ENCODE data around the gene HYDIN.

Gene HYDIN

DNA sequence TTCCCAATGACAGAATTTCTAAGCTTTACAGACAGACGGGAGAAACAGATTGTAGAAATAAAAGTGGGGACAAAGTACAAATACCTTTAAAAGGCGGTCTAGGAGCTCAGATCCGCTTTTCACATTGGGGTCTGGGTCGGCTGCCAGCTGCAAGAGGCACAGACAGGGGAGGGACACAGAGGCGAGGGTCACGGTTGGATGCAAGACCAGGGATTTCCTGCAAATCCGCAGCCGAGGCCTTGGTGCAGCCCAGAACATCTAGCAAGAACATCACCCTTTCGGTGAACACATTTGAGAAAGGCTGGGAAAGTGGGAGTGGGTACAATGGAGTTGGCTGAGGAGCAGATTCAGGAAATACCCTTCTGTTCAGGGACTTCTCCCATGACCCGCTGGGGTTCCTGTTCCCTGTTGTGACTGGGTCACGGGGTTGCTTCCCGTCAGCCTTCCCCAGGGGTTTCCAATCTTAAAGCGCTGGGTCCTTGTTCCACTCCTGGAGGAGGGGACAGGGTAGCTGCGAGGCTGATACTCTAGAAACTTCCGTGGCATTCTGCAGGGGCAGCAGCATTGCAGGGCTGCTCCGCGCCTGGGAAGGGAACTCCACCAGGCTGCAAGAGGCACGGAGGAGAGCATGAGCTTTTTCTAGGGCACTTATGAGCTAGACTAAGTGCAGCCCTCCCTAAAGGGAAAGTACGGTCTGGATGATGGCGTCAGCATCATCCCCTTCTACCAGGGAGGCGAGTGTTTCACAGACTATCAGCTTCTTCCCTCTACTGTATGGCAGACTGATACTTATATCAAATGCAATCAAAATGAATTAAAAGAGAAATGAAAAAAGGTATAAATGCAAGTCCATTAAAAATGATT lies 445.6 kb downstream of the HYDIN start:
- intact Hi-C loops (cut with DNase I; ENCODE audit: low total_unique reads) = no loop called here
- DNase-seq = no peak
- H3K4me3 ChIP-seq = no peak overlapping the region
- TF ChIP-seq, protein P1, sequence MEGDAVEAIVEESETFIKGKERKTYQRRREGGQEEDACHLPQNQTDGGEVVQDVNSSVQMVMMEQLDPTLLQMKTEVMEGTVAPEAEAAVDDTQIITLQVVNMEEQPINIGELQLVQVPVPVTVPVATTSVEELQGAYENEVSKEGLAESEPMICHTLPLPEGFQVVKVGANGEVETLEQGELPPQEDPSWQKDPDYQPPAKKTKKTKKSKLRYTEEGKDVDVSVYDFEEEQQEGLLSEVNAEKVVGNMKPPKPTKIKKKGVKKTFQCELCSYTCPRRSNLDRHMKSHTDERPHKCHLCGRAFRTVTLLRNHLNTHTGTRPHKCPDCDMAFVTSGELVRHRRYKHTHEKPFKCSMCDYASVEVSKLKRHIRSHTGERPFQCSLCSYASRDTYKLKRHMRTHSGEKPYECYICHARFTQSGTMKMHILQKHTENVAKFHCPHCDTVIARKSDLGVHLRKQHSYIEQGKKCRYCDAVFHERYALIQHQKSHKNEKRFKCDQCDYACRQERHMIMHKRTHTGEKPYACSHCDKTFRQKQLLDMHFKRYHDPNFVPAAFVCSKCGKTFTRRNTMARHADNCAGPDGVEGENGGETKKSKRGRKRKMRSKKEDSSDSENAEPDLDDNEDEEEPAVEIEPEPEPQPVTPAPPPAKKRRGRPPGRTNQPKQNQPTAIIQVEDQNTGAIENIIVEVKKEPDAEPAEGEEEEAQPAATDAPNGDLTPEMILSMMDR (IDR thresholded peaks at IDR 0.05) = no peak
- peaks cover 53 to 64% (median 62%) of the 10 kb centered on the region in 3 donors for H3K36me3 ChIP-seq
- H3K27me3 ChIP-seq = no peaks in the 10 kb centered on the region
- no peak overlapping the region for H3K27ac ChIP-seq
- H3K4me1 ChIP-seq = peaks cover 0 to 6% (median 0%) of the 10 kb centered on the region in 4 donors
- no peaks in the 10 kb centered on the region for H3K9me3 ChIP-seq

DNA sequence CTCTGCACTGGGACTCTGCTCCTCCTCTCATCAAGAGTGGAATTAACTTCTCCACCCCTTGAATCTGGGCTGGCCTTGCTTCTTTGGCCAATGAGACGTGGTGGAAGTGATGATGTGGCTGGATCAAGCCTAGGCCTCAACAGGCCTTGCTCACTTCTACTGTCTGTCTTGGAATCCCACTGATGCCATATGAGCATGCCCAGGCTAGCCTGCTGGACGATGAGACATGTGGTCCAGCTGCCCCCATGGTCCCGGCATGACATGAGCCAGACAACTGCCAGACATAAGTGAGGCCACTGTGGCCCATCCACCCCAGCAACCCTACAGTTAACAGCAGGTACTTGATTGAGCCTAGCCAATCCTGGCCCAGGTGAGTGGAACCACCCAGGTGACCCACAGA lies 448.3 kb downstream of the HYDIN start:
- H3K9me3 ChIP-seq = no peaks in the 10 kb centered on the region
- intact Hi-C loops (cut with DNase I; ENCODE audit: low total_unique reads) = no loop called here
- H3K27ac ChIP-seq = no peak overlapping the region
- TF ChIP-seq, protein P1 (IDR thresholded peaks at IDR 0.05) = no peak
- H3K4me1 ChIP-seq = peaks cover 0 to 6% (median 0%) of the 10 kb centered on the region in 4 donors
- no peak overlapping the region for H3K4me3 ChIP-seq
- DNase-seq = no peak
- H3K36me3 ChIP-seq = peaks cover 57 to 75% (median 67%) of the 10 kb centered on the region in 3 donors
- no peaks in the 10 kb centered on the region for H3K27me3 ChIP-seq

DNA sequence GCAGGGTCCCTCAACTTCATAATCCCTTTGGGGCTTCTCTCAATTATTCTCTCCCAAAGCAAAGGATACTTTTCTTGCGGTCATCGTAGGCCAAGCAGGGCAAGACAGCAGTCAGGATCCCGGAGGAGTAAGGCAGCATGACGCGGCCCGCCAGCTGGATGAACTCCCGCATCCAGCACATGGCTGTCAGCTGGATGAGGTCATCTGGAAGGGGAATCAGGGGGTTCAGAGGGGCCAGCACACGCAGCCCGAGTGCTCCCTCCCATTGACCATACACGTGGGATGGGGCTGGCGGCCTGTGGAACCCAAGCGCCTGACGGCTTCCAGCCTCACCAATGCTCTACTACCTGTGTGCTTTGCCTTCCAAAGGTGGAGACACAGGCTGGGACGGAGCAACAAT lies 448.7 kb downstream of the HYDIN start:
- peaks cover 57 to 76% (median 67%) of the 10 kb centered on the region in 3 donors for H3K36me3 ChIP-seq
- no peak overlapping the region for H3K4me3 ChIP-seq
- no peak for DNase-seq
- intact Hi-C loops (cut with DNase I; ENCODE audit: low total_unique reads) = no loop called here
- H3K4me1 ChIP-seq = peaks cover 0 to 6% (median 0%) of the 10 kb centered on the region in 4 donors
- no peaks in the 10 kb centered on the region for H3K27me3 ChIP-seq
- no peak overlapping the region for H3K27ac ChIP-seq
- TF ChIP-seq, protein P1 (IDR thresholded peaks at IDR 0.05) = no peak
- no peaks in the 10 kb centered on the region for H3K9me3 ChIP-seq

DNA sequence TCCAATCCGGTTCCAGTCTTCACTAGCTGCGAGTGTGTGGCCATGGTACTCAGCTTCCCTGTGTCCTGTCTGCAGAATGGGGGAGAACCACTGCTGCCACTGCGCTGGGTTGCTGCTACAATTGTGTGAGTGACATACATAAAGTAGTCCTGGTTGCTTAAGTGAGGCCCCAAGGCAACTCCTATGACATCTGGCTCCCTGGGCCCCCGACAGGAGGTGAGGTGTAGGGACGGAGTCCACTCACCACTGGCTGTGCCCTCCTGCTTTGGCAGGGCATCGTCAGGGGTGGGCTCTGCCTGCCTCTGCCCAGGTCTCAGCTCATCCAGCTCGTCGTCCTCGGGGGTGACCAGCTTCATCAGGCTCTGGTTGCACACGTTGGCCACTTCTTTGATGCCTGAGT lies 450.0 kb downstream of the HYDIN start:
- intact Hi-C loops (cut with DNase I; ENCODE audit: low total_unique reads) = no loop called here

DNA sequence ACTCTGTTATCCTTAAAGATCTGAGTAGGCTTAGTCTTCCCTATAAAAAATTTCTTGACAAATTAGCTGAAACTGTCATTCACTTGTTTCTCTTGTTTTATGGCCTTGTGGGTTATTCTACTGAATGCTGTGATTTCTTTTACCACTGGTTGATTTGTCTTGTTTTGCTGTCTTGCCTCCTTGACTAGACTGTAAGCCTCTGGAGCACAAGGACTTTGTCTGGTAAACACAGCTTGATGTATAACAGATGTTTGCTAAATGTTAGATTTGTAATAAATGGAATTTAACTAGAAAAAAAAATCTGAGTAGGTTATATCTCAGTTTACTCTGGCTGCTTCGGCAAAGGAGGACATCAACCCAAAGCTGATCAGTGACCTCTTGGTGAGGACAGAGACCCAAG lies 451.2 kb downstream of the HYDIN start:
- no peaks in the 10 kb centered on the region for H3K27me3 ChIP-seq
- intact Hi-C loops (cut with DNase I; ENCODE audit: low total_unique reads) = no loop called here
- TF ChIP-seq, protein P1 (IDR thresholded peaks at IDR 0.05) = no peak
- H3K4me1 ChIP-seq = peaks cover 0 to 6% (median 0%) of the 10 kb centered on the region in 4 donors
- H3K9me3 ChIP-seq = no peaks in the 10 kb centered on the region
- H3K27ac ChIP-seq = no peak overlapping the region
- H3K4me3 ChIP-seq = no peak overlapping the region
- peaks cover 44 to 57% (median 48%) of the 10 kb centered on the region in 3 donors for H3K36me3 ChIP-seq
- DNase-seq = no peak

More for the DNA sequence above, 450.0 kb downstream of the HYDIN start:
- TF ChIP-seq, protein P1 (IDR thresholded peaks at IDR 0.05) = no peak
- peak in 1 of 2 donors; percentile 56 for DNase-seq
- H3K27me3 ChIP-seq = no peaks in the 10 kb centered on the region
- no peaks in the 10 kb centered on the region for H3K9me3 ChIP-seq
- H3K36me3 ChIP-seq = peaks cover 56 to 68% (median 60%) of the 10 kb centered on the region in 3 donors
- H3K4me1 ChIP-seq = peaks cover 0 to 6% (median 0%) of the 10 kb centered on the region in 4 donors
- no peak overlapping the region for H3K4me3 ChIP-seq
- H3K27ac ChIP-seq = no peak overlapping the region

Measured in tibial artery (tissue), 4 donors.